Measurements from ENCODE around the gene ANKRD55. TPM values are rescaled to one million over a fixed set of nuclear protein-coding genes. Genes with fewer than 3 reads are reported as not detected.
A peak's percentile ranks its signal among the peaks of the same experiment; 100 is the strongest.
"Not testable (repeated sequence)": the region's sequence is repeated elsewhere in the genome, so short reads cannot be mapped to it uniquely, and the experiment has no call there.

The ANKRD55 gene
- total RNA-seq, 1 donor from 2014 or later = not detected

GRCh38 chr5:56206126-56206910 is 26.8 kb downstream of the ANKRD55 start:
- no peak for ATAC-seq

DNA sequence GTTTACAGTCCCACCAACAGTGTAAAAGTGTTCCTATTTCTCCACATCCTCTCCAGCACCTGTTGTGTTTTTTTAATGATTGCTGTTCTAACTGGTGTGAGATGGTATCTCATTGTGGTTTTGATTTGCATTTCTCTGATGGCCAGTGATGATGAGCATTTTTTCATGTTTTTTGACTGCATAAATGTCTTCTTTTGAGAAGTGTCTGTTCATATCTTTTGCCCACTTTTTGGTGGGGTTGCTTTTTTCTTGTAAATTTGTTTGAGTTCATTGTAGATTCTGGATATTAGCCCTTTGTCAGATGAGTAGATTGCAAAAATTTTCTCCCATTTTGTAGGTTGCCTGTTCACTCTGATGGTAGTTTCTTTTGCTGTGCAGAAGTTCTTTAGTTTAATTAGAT is 29.2 kb downstream of the ANKRD55 start:
- not testable (repeated sequence) for ATAC-seq

DNA sequence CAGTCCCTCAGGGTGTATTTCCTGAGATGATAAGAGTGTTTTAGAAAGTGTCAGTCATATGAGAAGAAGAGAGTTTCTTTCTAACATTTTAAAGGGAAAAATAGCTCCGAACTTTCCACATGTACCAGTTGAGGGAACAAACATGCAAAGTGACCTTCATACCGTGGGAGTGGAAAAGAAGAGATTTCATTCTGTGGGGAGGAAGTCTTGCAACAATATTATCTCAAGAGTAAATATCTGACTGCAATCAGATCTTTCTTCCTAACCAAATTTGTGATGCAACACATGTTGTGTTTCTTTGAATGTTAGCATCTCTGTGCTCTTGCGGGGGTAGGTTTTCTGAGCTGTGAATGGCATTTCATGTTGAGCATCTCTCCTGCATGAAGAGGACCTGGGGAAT is 30.6 kb downstream of the ANKRD55 start:
- ATAC-seq = no peak

GRCh38 chr5:56201762-56202261 is 31.3 kb downstream of the ANKRD55 start:
- not testable (repeated sequence) for ATAC-seq

- ATAC-seq = peak; percentile 92
These were observed 32.0 kb downstream of the ANKRD55 start for GRCh38 chr5:56200971-56201666.

- no peak for ATAC-seq
These were observed 38.1 kb downstream of the ANKRD55 start for GRCh38 chr5:56195016-56195415.

DNA sequence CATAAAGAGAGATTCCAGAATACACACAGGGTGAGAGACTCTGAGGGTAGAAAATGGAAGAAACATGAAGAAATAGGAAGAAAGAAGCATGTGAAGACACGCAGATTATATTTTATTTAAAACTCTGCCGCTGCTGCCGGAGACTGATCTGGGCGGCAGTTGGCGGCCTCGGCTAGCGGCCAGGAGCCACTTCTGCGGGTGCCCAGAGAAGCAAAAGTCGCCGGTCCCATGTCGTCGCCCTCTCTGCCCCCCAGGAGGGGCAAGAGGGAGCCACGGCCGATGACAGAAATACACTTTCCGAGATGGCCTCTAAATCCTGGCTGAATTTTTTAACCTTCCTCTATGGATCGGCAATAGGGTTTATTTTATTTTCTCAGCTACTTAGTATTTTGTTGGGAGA is 40.9 kb downstream of the ANKRD55 start:
- no peak for ATAC-seq

- no peak for ATAC-seq
These were observed 41.5 kb downstream of the ANKRD55 start for GRCh38 chr5:56191656-56192055.

DNA sequence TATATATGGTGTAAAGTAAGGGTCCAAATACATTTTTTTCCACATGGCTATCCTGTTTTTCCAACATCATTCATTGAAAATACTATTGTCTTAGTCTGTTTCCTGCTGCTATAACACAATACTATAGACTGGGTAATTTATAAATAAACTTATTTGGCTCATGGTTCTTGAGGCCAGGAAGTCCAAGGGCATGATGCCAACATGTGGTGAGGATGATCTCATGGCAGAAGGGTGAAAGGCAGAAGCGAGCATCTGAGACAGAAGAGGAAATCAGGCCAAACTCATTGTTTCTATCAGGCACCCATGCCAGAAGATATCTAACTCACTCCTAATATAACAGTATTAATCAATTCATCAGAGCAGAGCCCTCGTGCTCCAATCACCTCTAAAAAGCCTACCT is 42.6 kb downstream of the ANKRD55 start:
- ATAC-seq = no peak

DNA sequence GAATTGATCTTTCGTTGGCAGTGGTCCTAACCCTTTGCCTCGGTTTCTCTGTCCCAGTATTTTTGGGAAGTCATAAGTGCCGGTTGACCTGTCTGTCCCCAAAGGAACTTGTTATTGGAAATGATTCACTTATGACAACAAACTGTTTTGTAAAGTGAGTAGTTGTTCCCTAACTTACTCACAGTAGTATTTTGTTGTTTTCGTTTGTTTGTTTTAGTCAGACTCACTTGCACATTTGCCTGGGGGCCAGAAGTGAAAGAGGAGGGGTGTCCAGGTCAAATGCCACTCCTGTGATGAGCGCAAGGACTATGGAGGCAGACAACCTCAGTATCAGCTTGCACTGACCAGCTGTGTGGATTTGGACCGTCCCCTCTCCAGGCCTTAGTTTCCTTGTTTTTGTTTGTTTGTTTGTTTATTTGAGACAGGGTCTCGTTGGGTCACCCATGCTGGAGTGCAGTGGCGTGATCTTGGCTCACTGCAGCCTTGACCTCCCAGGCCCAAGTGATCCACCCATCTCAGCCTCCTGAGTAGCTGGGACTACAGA is 47.3 kb downstream of the ANKRD55 start:
- ATAC-seq = no peak

GRCh38 chr5:56183506-56183905 is 49.6 kb downstream of the ANKRD55 start:
- ATAC-seq = peak; percentile 98

- ATAC-seq = no peak
These were observed 53.7 kb downstream of the ANKRD55 start for GRCh38 chr5:56179442-56179841.

DNA sequence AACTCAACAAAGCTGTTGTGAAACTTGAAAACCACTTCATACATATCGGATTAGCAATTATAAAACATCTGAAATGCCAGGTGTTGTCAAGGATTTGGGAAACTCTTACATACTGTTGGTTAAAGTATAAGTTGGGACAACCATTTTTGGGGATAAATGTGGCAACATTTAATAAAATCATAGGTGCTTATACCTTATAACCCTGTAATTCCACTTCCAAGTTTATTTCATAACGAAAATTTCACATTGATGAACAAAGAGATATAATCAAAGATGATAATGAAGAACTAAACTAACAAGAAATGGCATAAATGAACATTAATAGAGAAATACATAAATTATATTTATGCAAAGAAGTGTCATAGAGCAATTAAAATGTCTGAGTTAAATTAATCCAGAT is 54.3 kb downstream of the ANKRD55 start:
- ATAC-seq = no peak

GRCh38 chr5:56176871-56177533 is 56.1 kb downstream of the ANKRD55 start:
- ATAC-seq = no peak

DNA sequence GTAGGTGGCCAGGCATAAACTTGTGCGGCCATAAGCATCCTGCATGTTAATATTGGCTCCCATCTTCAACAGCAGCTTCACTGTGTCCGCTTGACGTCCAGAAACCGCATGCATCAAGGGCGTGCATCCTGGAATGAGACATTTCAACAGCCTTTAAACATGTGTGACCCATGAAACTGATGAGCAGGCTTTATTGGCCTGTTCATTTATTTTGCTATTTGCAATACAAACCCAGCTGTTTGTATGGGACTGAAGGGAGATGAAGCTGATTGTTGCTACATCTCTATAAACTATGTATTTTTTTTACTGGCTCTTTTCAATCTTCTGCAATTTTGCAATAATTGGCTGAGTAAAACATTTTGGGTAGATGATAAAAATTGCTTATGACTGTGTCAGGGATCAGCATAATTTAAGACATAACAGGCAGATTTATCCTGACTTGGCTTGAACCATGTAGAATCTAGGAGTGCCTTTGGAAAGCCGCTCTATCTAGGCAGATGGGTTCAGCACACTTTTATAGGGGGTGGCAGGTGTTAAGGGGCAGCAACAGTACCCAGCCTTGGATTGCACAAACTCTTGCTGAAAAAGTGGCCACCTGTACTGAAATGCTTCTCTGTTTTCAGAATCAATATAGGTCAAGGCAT is 56.9 kb downstream of the ANKRD55 start:
- no peak for ATAC-seq

DNA sequence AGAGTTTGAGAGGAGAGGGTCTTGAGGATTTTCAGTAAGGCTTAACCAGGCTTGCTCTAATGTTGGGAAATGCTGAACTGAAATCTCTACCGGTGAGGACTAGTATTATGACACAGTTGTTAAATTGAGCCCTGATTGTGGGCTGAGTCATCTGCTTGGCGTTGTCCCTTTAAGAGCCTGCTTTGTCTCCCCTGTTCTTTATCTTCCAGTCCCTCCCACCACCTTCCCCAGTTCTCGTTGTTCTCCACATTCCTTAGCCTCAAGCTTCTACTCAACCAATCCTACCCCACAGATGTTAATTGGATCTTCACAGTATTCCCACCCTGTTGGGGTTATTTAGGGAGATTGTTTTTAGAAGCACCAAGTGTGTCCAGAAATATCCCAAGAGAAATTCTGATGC is 57.6 kb downstream of the ANKRD55 start:
- ATAC-seq = peak; percentile 75

GRCh38 chr5:56175021-56175420 is 58.1 kb downstream of the ANKRD55 start:
- peak; percentile 11 for ATAC-seq

DNA sequence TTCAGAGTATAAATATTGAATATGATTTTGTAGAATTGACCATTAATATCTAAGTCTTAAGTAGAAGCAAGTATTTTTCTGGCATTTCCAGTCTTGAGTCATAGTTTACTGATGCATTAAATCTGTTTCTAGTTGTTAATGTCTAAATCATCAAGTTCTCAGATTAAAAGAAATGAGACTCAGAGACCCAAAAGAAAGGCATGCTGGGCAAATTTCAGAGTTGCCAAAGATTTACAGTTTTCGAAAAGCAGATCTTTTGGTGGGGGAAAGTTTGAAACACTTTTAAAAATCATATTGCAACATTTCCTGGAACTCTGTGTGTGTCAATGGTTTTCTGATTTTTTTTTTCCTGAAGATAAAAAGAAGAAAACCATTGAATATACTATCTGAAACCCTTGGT is 60.9 kb downstream of the ANKRD55 start:
- ATAC-seq = no peak

DNA sequence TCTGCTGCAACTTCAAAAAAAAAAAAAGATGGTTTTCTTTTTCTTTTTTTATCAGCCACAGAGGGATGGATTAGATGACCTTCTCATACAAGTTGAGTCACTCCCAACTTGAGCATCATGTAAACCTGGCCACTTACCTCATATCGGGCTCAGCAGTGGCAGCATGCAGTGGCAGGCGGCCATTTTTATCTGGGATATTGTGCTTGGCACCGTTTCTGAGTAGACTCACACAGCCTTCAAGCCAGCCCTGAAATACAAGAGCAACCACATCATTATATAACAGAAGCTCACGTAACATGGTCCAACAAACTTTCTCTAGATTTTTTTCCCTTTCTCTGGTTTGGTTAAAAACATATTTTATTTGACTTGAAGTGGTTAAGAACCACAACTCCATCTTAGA is 62.6 kb downstream of the ANKRD55 start:
- ATAC-seq = peak; percentile 18

DNA sequence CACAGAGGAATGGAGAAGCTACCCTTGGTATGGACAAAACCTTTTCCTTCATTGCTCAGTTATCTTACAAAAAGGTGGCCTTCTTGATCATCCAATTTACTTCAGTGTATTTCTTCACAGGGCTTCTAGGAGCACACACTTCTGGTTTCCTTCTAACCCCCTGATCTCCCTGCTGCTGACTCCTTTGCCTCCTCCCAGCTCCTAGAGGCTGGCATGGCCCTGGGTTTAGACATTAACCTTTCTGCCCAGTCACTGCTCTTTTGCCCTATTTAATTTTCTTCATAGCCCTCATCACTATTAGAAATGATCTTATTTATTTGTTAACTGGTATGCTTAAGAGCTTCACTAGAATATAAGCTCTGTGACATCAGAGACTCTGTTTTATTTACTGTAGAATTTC is 63.2 kb downstream of the ANKRD55 start:
- no peak for ATAC-seq

DNA sequence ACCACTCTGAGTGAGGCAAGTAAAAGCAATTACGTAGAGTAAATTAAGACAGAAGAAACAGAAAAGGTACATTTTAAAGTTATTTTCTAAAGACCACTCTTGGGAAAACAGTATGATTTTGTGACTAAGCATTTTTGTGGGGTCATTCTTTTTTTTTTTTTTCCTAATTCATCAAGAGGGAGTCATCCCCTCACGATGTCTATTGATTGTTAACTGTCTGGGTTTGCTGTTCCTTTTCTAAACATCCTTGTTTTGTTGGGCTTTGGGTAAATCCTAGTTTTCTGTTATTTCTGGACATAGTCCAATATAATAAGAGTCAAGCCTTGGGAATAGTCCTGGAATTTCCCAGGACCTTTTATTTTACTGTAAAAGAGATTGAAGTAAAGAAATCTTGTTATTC is 63.8 kb downstream of the ANKRD55 start:
- ATAC-seq = no peak

DNA sequence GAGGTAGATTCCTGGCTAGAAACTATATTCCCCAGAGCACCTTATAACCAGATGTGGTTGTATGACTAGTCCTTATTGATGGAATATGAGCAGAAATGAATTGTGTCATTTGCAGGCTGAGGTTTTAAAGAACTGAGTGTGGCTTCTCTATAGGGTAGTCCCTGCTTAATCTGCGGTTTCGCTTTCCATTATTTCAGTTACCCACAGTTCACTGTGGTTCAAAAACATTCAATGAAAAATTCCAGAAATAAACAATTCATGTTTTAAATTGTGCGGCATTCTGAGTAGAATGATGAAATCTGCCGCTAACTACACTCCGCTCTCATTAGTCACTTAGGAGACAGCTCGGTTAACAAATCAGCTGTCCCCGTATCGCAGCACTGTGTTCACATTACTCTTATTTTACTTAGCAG is 65.1 kb downstream of the ANKRD55 start:
- no peak for ATAC-seq

- no peak for ATAC-seq
These were observed 65.6 kb downstream of the ANKRD55 start for GRCh38 chr5:56167519-56167918.

Data from esophagus mucosa (tissue), 1 donor.